Astrocyte (in vitro differentiated cells and primary cell): ENCODE measurements around the gene HACD4. TPM values are rescaled to one million over a fixed set of nuclear protein-coding genes. Genes with fewer than 3 reads are reported as not detected.
A peak's percentile ranks its signal among the peaks of the same experiment; 100 is the strongest.

Experiments used
- DNase-seq: peaks from one replicate; pipeline ENCODE4 v3.0.0-alpha.2; 2010; ENCODE audit warnings: low read depth
- FAIRE-seq: peaks from 2 replicates; lab custom pipeline; 2011; peaks lifted over from hg19 to GRCh38; lab: Jason Lieb, UNC
- H2AFZ ChIP-seq: 2 replicates; pipeline ENCODE4 v1.6.0; 2012; ENCODE audit warnings: low read depth, low read length, inconsistent platforms
- H3K27ac ChIP-seq: 2 replicates; pipeline ENCODE4 v1.5.1; 2011; ENCODE audit warnings: low read depth, low read length, inconsistent platforms
- H3K27me3 ChIP-seq: 2 replicates; pipeline ENCODE4 v1.6.0; 2011; ENCODE audit warnings: low read length, inconsistent platforms; ENCODE audit not compliant: insufficient read depth
- H3K36me3 ChIP-seq: 2 replicates; pipeline ENCODE4 v1.5.1; 2011; ENCODE audit warnings: low read length, inconsistent platforms; ENCODE audit not compliant: insufficient read depth
- H3K4me1 ChIP-seq: 2 replicates; pipeline ENCODE4 v1.5.1; 2011; ENCODE audit warnings: low read length, inconsistent platforms; ENCODE audit not compliant: insufficient read depth
- H3K4me2 ChIP-seq: 2 replicates; pipeline ENCODE4 v1.6.0; 2012; ENCODE audit warnings: low read length, inconsistent platforms
- H3K4me3 ChIP-seq: 2 replicates; pipeline ENCODE4 v1.5.1; 2011; ENCODE audit warnings: low read depth, mild to moderate bottlenecking, low read length, inconsistent platforms; ENCODE audit not compliant: insufficient read depth
- H3K79me2 ChIP-seq: 2 replicates; pipeline ENCODE4 v1.6.0; 2012; ENCODE audit warnings: mild to moderate bottlenecking, low read length, inconsistent platforms; ENCODE audit not compliant: insufficient read depth
- H3K9ac ChIP-seq: 2 replicates; pipeline ENCODE4 v1.6.0; 2012; ENCODE audit warnings: mild to moderate bottlenecking, low read length, inconsistent platforms
- H3K9me3 ChIP-seq: 2 replicates; pipeline ENCODE4 v1.5.1; 2012; ENCODE audit warnings: low read depth, mild to moderate bottlenecking, low read length, inconsistent platforms; ENCODE audit not compliant: insufficient read depth
- H4K20me1 ChIP-seq: 2 replicates; pipeline ENCODE4 v1.6.0; 2012; ENCODE audit warnings: low read length, inconsistent platforms; ENCODE audit not compliant: insufficient read depth
- H3K27ac Mint-ChIP-seq: one replicate; pipeline ENCODE4 v1.8.0; 2021; ENCODE audit warnings: mild to moderate bottlenecking, mixed read lengths; ENCODE audit not compliant: unreplicated experiment
- H3K27me3 Mint-ChIP-seq: one replicate; pipeline ENCODE4 v1.8.0; 2021; ENCODE audit warnings: low read depth, mixed read lengths; ENCODE audit not compliant: unreplicated experiment
- H3K36me3 Mint-ChIP-seq: one replicate; pipeline ENCODE4 v1.8.0; 2021; ENCODE audit warnings: low read depth, mixed read lengths; ENCODE audit not compliant: unreplicated experiment
- H3K4me1 Mint-ChIP-seq: one replicate; pipeline ENCODE4 v1.8.0; 2021; ENCODE audit warnings: low read depth, mixed read lengths; ENCODE audit not compliant: unreplicated experiment
- H3K4me3 Mint-ChIP-seq: one replicate; pipeline ENCODE4 v1.8.0; 2021; ENCODE audit warnings: mild to moderate bottlenecking, moderate library complexity, mixed read lengths; ENCODE audit not compliant: unreplicated experiment
- H3K9me3 Mint-ChIP-seq: one replicate; pipeline ENCODE4 v1.8.0; 2021; ENCODE audit warnings: mild to moderate bottlenecking, mixed read lengths; ENCODE audit not compliant: unreplicated experiment
- CTCF ChIP-seq: IDR thresholded peaks from 2 replicates; pipeline ENCODE4 v1.5.1; 2011; ENCODE audit warnings: low read depth, mild to moderate bottlenecking, inconsistent platforms, low read length, moderate library complexity; ENCODE audit not compliant: insufficient read depth
- EZH2 ChIP-seq: IDR thresholded peaks from 2 replicates; pipeline ENCODE4 v1.6.1; 2012; ENCODE audit warnings: mild to moderate bottlenecking, low read length, inconsistent platforms; ENCODE audit not compliant: insufficient read depth
- total RNA-seq: library from RNA; stranded (reverse); gene quantifications from 2 replicates; pipeline ENCODE4 v1.2.1, GENCODE V29; 2021

The HACD4 gene
- total RNA-seq, 1 donor from 2014 or later: 2.1 TPM

- FAIRE-seq: no peak
- H3K4me3 ChIP-seq: no peak overlapping the region
Measured at GRCh38 chr9:21029661-21030060, 1.8 kb downstream of the HACD4 start.

GRCh38 chr9:21028466-21028865 lies 3.0 kb downstream of the HACD4 start:
- Histone ChIP-seq H2AFZ (no peak overlapping the region), H4K20me1 (no peaks in the 10 kb centered on the region), H3K9ac (no peak overlapping the region), H3K27me3 (no peaks in the 10 kb centered on the region), H3K79me2 (no peaks in the 10 kb centered on the region), H3K4me3 (no peak overlapping the region), H3K4me1 (peaks cover 17% of the 10 kb centered on the region), H3K9me3 (no peaks in the 10 kb centered on the region), H3K36me3 (no peaks in the 10 kb centered on the region), H3K4me2 (no peak overlapping the region), H3K27ac (no peak overlapping the region)
- no peaks in the 10 kb centered on the region for H3K9me3 Mint-ChIP-seq
- no peak for DNase-seq
- H3K27ac Mint-ChIP-seq: no peak overlapping the region
- peaks cover 11% of the 10 kb centered on the region for H3K4me1 Mint-ChIP-seq
- no peak for FAIRE-seq
- TF ChIP-seq CTCF (no peak), EZH2 (no peak)
- H3K4me3 Mint-ChIP-seq: no peak overlapping the region
- no peaks in the 10 kb centered on the region for H3K36me3 Mint-ChIP-seq
- H3K27me3 Mint-ChIP-seq: no peaks in the 10 kb centered on the region

More at GRCh38 chr9:21029661-21030060, 1.8 kb downstream of the HACD4 start:
- no peak overlapping the region for H3K27ac ChIP-seq
- H2AFZ ChIP-seq: no peak overlapping the region
- DNase-seq: no peak
- Mint-ChIP-seq H3K4me1 (peaks cover 11% of the 10 kb centered on the region), H3K9me3 (no peaks in the 10 kb centered on the region), H3K36me3 (no peaks in the 10 kb centered on the region), H3K27me3 (no peaks in the 10 kb centered on the region), H3K27ac (no peak overlapping the region), H3K4me3 (no peak overlapping the region)
- H3K27me3 ChIP-seq: no peaks in the 10 kb centered on the region
- TF ChIP-seq CTCF (no peak), EZH2 (no peak)
- H3K4me1 ChIP-seq: peaks cover 17% of the 10 kb centered on the region
- H3K79me2 ChIP-seq: no peaks in the 10 kb centered on the region
- no peak overlapping the region for H3K4me2 ChIP-seq
- H3K36me3 ChIP-seq: no peaks in the 10 kb centered on the region
- no peaks in the 10 kb centered on the region for H4K20me1 ChIP-seq
- H3K9me3 ChIP-seq: no peaks in the 10 kb centered on the region
- H3K9ac ChIP-seq: no peak overlapping the region

GRCh38 chr9:21027295-21027694 lies 4.1 kb downstream of the HACD4 start:
- H3K4me1 ChIP-seq: peaks cover 17% of the 10 kb centered on the region
- Mint-ChIP-seq H3K27ac (peak overlapping the region; percentile 58), H3K27me3 (no peaks in the 10 kb centered on the region), H3K4me3 (no peak overlapping the region), H3K4me1 (peaks cover 11% of the 10 kb centered on the region), H3K36me3 (no peaks in the 10 kb centered on the region), H3K9me3 (peaks cover under 1% of the 10 kb centered on the region)
- no peak for TF ChIP-seq EZH2
- no peak for TF ChIP-seq CTCF
- FAIRE-seq (peak; percentile 69), DNase-seq (peak; percentile 20)
- no peak overlapping the region for H3K4me3 ChIP-seq
- H3K9ac ChIP-seq: no peak overlapping the region
- H3K4me2 ChIP-seq: peak overlapping the region; percentile 51
- H2AFZ ChIP-seq: no peak overlapping the region
- no peaks in the 10 kb centered on the region for H3K9me3 ChIP-seq
- H4K20me1 ChIP-seq: no peaks in the 10 kb centered on the region
- no peaks in the 10 kb centered on the region for H3K36me3 ChIP-seq
- no peaks in the 10 kb centered on the region for H3K79me2 ChIP-seq
- H3K27me3 ChIP-seq: no peaks in the 10 kb centered on the region
- no peak overlapping the region for H3K27ac ChIP-seq
